Activated effector memory CD4-positive, alpha-beta T cell treated with Interleukin-2 at 50 U/mL for 16 hours (primary cell): ENCODE data around the gene DLST.
A peak's percentile ranks its signal among the peaks of the same experiment; 100 is the strongest.

Experiments
- DNase-seq: peaks from one replicate; pipeline ENCODE4 v3.0.0-alpha.2; 2020

Gene DLST

DNA sequence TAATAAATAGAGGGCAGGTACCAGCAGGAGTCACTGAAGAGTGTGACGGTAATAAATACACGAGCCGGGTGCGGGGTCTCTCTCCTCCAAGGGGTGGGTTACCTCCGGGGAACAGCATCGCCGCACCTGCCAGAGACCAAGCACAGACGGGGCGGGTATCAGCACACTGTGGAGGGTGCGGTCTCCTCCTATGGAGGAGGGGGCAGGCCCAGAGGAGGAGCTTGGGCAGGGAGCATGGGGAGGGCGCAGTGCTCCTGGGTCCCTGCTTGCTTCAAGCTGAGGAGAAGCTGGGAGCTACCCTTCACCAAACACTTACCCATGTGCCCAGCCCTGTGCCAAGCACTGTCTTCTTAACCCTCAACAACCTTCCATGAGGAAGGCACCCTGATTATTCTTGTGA lies 60.9 kb downstream of the DLST start:
- DNase-seq: no peak

DNA sequence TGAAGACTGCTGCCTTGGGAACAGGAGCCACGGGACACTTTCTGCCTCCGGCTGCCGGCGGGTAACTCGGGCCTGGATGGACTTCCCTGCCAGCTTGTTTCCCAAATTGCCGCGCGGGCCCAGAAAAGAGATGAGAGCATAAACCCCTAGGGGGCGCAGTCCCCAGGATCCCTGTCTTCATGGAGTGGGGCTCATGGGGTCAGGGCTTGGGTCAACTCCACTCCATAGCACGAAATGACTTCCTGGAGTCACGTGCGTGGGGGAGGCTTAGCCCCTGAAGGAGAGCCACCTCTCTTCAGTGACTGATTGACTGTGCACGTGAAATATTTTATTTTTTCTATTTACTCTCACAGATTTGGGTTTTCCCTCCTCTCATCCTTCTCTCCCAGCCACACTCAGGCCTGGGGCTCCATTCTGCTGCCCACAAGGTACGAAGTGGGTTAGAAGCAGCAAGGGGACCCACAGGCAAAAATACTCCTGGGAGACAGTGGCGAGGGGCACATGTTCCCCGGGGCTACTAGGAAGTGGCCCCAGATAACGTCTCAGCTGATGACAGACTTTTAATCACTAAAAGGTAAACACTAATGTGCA lies 63.6 kb downstream of the DLST start:
- DNase-seq: no peak

DNA sequence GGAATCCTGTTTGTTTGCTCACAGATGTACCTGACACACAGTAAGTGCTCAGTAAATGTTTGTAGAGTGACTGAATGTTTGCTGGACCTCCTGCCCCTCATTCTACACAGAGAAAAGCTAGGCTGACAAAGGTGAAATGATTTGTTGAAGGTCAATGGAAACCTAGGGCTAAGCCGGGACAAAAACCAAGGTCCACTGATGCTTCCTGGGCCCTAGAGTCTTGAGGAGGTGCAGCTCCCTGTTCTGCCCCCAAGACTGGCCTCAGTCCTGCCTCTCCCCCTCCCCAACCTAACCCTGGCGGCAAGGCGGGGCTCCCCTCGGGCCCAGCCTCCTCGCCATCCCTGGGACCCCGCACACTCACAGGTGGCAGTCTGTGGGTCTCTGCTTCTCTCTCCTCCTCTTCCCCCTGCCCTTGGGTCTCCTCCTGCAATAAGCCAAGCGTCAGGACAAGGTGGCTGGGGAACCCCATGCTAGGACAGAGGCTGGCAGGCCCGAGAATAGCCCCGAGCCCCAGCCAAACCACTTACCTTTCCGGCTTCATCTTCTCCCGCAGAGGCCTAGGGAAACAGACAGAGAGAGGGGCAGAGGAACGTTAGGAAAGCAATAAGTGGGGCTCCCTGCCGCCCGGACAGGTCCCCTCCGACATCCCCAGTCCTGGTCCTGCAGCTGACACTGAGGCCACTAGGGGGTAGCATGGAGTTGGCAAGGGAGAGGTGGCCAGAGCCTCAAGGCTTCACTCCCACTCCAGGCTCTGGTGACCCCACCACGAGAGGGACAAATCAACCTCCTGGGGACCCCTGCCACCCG lies 64.3 kb downstream of the DLST start:
- peak; percentile 59 for DNase-seq

DNA sequence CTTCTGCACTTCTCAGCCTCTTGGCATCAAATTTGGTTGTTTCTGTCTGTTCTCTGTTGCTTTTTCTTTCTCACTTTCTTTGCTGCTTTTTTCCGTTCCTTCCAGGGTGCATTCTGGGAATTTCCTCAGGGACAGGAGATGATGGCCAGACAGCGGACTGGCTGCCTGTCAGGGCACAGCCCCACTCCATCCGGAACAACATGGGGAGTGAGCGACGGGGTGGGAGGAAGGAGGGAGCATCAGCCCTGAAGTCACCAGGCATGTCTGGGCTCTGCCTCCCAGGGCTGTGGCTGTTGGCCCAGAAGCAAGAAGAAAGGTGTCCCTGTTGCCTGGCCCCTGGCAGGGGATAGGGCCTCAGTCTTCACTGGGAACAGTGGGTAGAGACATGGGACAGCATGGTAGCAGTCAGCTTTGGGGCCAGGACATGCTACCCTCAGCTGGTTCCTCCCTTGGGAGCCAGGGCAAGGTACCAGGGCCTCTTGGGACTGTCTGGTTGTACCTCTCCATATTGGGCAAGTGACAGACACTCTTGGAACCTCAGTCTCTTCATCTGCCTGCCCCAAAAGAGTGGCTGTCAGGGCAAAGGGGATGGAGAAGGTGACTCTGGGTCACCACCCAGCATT lies 65.1 kb downstream of the DLST start:
- no peak for DNase-seq

DNA sequence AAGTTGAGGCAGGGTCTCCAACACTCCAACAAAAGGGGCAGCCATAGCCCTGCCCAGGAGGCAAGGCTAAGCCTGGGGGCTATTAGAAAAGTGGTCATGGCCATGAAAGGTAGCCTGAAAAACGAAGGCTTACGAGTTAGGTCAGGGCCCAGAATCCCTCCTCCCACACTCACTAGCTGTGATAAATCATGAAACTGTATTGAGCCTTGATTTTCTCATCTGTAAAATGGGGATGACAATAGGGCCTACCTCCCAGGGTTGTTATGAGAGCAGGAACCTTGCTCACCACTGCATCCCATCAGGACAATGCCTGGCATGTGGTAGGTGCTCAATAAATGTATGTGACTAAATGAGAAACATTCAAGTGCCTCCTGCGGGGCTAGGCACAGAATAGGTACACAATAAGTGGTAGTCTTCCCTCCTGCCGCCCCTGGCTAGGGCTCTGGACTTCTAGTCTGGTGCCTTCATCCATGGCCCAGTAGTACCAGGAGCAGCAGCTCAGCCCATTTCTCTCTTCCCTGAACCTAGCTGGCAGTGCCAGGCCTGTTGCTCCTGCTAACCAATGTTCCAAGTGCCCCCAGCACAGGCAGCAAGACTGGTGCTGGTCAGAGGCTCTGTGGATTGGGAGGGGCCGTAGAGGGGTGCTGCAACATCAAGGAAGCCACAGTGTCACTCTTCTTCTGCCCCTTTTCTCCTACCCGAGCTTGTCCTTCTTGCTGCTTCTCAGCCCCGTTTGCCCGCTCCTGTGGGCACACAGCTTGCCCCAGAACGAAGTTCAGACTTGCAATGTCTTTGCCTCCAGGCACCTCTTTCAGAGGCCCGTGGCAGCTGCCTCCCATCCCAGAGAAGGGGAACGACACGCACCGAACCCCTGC lies 65.9 kb downstream of the DLST start:
- no peak for DNase-seq

DNA sequence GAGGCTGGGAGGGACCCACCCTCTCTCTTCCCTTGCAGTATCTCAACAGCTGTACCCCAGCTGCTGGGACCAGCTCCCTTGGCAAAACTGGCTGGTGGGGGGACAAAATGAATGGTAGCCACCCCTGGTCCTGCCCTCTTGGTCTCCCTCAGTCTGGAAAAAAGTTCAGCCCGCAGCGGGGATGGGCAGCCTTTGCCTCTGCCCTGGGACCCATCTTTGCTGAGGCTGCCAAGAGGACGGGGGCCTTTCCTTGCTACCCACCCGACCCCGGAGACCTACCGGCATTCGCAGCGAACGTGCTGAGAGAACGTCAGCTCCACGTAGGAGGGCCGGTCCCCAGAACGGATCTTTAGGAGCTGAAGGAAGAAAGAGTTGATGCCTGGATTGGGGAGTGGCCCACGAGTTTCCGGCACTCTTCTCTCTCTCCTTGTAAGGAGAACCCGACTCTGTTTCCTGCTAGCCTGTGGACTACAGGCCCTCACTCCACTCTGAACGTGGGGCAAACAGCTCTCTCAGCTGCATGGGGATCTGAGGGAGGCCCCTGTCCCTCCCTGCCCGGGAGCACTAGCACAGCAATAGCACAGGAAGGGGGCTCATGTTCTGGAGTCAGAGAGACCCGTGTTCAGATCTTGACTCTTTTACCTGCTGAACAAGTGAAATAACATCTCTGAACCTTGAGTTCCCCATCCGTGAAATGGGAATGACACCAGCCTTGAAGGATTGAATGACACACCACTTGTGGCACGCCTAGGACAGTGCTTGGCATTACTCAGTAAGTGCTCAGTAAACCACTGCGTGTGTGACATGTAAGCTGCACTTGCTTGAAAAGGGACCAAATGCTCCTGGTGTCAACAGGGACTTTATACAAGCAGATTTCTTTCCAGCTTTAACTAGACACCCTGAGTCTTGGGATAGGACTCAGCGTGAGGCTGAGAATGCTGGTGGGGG lies 66.8 kb downstream of the DLST start:
- DNase-seq: no peak

DNA sequence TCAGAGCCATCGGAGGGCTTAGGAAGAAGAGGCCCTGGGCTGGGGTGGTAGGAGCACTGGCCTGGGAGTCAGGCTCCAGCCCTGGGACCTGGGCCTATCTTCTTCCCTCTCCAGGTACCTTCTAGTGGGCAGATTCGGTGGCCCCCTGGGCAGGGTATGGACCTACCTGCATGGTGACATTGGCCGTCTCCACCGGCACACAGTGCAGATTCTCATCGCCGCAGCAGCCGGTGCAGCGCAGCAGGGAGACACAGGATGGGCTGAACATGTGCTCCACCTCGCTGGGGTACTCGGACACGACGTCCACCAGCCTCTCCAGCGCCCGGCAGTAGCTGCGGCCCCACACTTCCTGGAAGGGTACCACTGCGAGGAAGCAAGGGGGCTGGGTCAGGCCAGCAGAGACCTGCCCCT lies 67.5 kb downstream of the DLST start:
- DNase-seq: no peak

DNA sequence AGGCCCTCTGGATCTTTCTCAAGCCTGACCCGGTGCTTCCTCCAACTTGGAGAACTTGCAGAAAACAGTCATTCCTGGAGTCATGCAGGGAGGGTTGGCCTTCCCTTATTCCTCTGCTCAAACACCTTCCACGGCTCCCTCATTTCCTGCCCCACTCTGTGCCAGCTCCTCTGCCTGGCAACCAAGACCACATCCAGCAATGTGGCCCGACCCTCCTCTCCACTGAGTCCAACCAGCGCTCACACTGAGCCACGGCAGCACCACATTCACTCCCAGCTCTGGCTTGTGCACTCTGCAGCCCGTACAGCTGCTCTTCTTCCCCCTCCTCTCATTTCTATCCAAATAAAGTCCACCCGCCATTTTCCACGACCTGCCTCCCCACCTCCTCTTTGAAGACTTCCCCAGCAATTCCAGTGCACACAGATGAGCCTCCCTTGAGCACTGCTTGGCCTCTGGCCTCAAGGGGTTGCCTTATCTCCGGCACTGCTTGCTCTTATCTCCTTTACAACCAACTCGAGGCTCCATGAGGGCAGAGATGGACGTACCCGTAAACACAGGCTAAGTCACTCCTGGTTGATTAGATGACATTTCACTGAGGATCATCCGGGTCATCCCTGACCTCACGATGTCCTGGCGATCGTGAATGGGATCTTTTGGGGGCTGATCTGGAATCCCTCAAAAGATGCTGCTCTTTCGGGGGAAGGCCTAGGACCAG lies 68.3 kb downstream of the DLST start:
- DNase-seq: no peak

DNA sequence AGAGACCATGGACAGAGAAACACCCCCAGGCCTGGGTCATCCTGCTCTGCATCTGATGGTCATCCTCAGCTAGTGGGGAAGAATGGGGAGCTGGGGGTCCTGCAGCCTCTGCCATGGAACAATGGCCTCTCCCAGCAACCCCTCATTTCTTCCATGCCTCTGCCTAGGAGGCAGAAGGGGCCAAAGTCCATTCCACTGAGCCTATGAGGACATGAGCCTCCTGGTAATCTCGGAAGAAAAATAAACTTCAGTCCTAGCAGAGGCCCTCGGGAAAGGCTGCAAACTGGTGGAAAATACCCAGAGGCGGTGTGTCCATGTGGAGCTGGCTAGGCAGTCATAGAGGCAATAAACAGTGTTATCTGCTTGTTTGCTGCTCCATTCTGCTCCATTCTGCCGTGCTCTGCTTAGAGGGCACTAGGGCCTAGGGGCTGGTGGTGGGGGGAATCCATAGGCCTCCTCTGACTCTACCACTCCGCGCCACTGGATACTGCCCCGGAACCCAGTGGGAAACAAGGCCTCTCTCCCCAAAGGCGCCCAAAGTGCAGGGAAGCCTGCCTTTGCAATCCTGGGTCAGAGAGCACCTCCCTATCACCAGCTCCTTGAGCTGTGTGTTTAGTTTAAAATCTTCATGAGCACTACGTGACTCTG lies 69.2 kb downstream of the DLST start:
- DNase-seq: no peak

DNA sequence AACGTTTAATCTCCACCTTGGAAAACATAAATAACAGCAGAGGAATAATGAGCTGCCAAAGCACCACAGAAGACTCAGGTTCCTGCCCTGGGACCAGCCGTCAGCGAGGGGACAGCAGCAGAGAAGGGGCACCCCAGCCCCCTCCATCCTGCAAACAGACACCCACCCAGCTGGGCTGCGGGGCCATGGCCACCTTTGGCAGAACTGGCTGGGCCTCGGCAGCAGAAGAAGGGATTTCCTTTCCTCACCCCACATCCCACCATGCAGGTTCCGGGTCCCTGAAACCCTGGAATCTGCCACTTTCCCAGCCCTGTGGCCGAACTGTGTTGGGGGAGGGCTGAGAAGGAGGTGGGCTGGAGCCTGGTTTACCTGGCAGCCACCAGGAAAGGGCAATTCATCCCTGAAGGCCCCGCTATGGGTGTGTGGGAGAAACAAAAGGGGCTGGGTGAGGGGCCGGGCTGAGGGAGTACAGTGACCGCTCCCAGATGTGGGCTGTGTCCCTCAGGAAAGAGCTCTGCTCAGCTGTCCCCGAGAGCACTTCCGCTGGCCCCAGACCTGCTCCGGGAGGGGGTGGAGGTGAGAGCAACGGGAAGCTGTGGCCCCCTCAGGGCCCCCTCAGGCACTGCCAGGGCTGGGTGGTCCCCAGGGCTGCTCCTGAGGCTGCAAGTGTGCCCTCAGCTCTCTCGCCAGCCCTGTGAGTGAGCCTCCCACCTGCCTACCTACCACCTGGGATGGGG lies 69.9 kb downstream of the DLST start:
- no peak for DNase-seq

DNA sequence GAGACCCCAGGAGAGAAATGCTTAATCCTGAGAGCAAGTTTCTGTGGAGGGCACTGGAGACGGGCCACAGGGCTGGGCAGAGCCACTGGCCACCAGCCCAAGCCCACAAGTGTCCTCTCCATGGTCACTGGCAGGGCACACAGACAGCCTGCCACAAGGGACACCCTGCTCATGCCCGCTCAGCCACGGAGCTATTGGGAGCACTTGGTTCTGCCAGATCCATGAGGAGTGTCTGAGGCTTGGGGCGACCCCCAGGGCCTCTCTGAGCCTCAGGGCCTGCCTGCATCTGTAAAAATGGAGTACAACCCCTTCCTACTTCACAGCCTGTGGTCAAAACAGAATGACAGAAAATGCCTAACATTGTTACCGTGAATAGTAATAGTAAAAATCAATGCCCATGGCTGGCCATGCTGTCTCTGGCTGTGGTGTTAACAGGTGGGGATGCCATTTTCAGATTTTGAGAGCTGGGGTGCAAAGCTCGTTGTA lies 70.5 kb downstream of the DLST start:
- no peak for DNase-seq

DNA sequence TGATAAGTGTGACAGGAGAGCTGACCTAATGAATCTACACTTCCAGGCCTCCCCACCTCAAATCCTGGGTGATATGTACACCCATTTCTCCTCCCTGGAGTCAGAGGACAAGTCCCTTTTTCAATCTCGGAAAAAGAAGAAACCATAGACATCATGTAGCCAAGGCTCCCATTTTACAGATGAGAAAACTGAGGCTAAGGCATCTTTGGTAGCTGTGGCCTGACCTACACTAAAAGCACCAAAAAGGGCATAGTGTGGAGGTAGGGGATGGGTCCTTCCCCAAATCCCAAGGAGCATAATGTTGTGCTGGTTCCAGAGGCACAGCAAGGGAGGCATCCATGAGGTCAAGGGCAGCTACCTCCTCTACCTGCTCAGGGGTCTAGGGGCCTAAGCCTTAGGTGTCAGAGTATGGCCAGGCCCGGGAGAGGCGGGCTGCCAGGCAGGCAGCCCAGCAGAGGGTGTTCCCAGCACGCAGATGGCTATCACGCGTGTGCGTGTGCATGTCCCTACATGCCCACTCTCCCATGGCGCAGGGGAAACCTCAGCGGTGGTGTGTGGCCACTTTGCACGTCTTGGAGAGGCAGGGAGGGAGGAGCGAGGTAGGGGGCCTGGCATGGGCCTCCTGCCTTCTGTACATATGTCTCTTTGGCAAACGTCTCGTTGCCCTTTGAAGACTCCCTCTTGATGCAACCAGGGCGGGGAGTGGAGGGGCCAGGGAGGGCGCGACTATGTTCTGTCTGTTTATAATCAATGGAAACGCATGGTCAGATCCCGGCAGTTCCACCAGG lies 71.2 kb downstream of the DLST start:
- no peak for DNase-seq
